Duodenal mucosa (tissue), 2 donors: ENCODE measurements around the gene GAGE12H.
"Not testable (repeated sequence)": the region's sequence is repeated elsewhere in the genome, so short reads cannot be mapped to it uniquely, and the experiment has no call there.

Source experiments
- H3K27ac ChIP-seq: one replicate; pipeline ENCODE4 v1.7.0; 2013; ENCODE audit warnings: low read depth, low read length
- H3K27me3 ChIP-seq, 2 donors: one replicate each; pipeline ENCODE4 v1.7.0; 2013; ENCODE audit warnings: low read length in 2 of 2, control low read depth in 1 of 2; ENCODE audit not compliant: insufficient read depth in 2 of 2, control insufficient read depth in 1 of 2
- H3K36me3 ChIP-seq, 2 donors: one replicate each; pipeline ENCODE4 v1.7.0; 2013; ENCODE audit warnings: low read length in 2 of 2, control low read depth in 1 of 2; ENCODE audit not compliant: insufficient read depth in 2 of 2, control insufficient read depth in 1 of 2
- H3K4me1 ChIP-seq, 2 donors: one replicate each; pipeline ENCODE4 v1.7.0; 2013; ENCODE audit warnings: low read length in 2 of 2, control low read depth in 1 of 2; ENCODE audit not compliant: insufficient read depth in 2 of 2, control insufficient read depth in 1 of 2
- H3K4me3 ChIP-seq, 2 donors: one replicate each; pipeline ENCODE4 v1.7.0; 2013; ENCODE audit warnings: low read length in 2 of 2, low read depth in 1 of 2
- H3K9ac ChIP-seq, 2 donors: one replicate each; pipeline ENCODE4 v1.7.0; 2013; ENCODE audit warnings: low read length in 2 of 2, low read depth in 1 of 2
- H3K9me3 ChIP-seq, 2 donors: one replicate each; pipeline ENCODE4 v1.7.0; 2013; ENCODE audit warnings: low read length in 2 of 2, control low read depth in 1 of 2; ENCODE audit not compliant: control insufficient read depth in 1 of 2

The GAGE12H gene, protein sequence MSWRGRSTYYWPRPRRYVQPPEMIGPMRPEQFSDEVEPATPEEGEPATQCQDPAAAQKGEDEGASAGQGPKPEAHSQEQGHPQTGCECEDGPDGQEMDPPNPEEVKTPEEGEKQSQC

DNA sequence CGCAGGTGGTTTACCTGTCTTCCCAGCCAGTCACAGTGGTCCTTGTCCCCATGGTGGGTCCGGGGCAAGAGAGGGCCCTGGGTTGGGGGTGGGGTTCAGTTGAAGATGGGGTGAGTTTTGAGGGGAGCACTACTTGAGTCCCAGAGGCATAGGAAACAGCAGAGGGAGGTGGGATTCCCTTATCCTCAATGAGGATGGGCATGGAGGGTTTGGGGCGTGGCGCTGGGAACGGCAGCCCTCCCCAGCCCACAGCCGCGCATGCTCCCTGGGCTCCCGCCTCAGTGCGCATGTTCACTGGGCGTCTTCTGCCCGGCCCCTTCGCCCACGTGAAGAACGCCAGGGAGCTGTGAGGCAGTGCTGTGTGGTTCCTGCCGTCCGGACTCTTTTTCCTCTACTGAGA, at the start of gene GAGE12H:
TSS of gene GAGE12H (plus strand) at position 301 of the 400 bp plus-strand sequence. CDS start 1,155 bp downstream, outside the sequence.
- H3K27ac ChIP-seq, H3K27me3 ChIP-seq, H3K9me3 ChIP-seq, H3K4me1 ChIP-seq, H3K9ac ChIP-seq, H3K4me3 ChIP-seq, H3K36me3 ChIP-seq: not testable (repeated sequence)

DNA sequence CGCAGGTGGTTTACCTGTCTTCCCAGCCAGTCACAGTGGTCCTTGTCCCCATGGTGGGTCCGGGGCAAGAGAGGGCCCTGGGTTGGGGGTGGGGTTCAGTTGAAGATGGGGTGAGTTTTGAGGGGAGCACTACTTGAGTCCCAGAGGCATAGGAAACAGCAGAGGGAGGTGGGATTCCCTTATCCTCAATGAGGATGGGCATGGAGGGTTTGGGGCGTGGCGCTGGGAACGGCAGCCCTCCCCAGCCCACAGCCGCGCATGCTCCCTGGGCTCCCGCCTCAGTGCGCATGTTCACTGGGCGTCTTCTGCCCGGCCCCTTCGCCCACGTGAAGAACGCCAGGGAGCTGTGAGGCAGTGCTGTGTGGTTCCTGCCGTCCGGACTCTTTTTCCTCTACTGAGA, 47.9 kb upstream of the GAGE12H start, which contains the start of gene GAGE12C:
TSS of gene GAGE12C (plus strand) at position 301 of the 400 bp plus-strand sequence. CDS start 1,155 bp downstream, outside the sequence.
- H3K4me3 ChIP-seq, H3K36me3 ChIP-seq, H3K27me3 ChIP-seq, H3K4me1 ChIP-seq, H3K9ac ChIP-seq, H3K27ac ChIP-seq, H3K9me3 ChIP-seq: not testable (repeated sequence)

DNA sequence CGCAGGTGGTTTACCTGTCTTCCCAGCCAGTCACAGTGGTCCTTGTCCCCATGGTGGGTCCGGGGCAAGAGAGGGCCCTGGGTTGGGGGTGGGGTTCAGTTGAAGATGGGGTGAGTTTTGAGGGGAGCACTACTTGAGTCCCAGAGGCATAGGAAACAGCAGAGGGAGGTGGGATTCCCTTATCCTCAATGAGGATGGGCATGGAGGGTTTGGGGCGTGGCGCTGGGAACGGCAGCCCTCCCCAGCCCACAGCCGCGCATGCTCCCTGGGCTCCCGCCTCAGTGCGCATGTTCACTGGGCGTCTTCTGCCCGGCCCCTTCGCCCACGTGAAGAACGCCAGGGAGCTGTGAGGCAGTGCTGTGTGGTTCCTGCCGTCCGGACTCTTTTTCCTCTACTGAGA, 38.3 kb upstream of the GAGE12H start, which contains the start of gene GAGE12D:
TSS of gene GAGE12D (plus strand) at position 301 of the 400 bp plus-strand sequence. CDS start 1,155 bp downstream, outside the sequence.
- not testable (repeated sequence) for H3K4me1 ChIP-seq, H3K27ac ChIP-seq, H3K9ac ChIP-seq, H3K9me3 ChIP-seq, H3K36me3 ChIP-seq, H3K4me3 ChIP-seq, H3K27me3 ChIP-seq

DNA sequence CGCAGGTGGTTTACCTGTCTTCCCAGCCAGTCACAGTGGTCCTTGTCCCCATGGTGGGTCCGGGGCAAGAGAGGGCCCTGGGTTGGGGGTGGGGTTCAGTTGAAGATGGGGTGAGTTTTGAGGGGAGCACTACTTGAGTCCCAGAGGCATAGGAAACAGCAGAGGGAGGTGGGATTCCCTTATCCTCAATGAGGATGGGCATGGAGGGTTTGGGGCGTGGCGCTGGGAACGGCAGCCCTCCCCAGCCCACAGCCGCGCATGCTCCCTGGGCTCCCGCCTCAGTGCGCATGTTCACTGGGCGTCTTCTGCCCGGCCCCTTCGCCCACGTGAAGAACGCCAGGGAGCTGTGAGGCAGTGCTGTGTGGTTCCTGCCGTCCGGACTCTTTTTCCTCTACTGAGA, 28.8 kb upstream of the GAGE12H start, which contains the start of gene GAGE12E:
TSS of gene GAGE12E (plus strand) at position 301 of the 400 bp plus-strand sequence. CDS start 1,155 bp downstream, outside the sequence.
- H3K36me3 ChIP-seq, H3K27me3 ChIP-seq, H3K4me3 ChIP-seq, H3K9me3 ChIP-seq, H3K9ac ChIP-seq, H3K27ac ChIP-seq, H3K4me1 ChIP-seq: not testable (repeated sequence)

DNA sequence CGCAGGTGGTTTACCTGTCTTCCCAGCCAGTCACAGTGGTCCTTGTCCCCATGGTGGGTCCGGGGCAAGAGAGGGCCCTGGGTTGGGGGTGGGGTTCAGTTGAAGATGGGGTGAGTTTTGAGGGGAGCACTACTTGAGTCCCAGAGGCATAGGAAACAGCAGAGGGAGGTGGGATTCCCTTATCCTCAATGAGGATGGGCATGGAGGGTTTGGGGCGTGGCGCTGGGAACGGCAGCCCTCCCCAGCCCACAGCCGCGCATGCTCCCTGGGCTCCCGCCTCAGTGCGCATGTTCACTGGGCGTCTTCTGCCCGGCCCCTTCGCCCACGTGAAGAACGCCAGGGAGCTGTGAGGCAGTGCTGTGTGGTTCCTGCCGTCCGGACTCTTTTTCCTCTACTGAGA, 19.2 kb upstream of the GAGE12H start, which contains the start of gene GAGE12F:
TSS of gene GAGE12F (plus strand) at position 301 of the 400 bp plus-strand sequence. CDS start 1,155 bp downstream, outside the sequence.
- not testable (repeated sequence) for H3K36me3 ChIP-seq, H3K27me3 ChIP-seq, H3K4me3 ChIP-seq, H3K9ac ChIP-seq, H3K27ac ChIP-seq, H3K4me1 ChIP-seq, H3K9me3 ChIP-seq

DNA sequence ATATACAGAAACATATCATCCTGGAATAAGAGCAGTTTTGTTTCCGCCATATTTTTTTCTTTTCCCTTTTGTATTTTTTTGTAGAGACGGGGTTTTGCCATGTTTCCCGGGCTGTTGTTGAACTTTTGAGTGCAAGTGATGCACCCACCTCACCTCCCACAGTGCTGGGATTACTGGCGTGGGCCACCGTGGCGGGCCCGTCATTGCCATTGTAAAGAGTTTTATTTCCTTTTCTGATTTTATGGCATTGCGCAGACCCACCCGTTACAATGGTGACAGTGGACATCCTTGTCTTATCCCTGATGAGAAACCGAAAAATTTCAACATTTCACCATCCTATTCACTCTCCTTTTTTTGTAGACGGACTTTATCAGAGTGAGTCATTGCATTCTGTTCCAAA, 11.0 kb upstream of the GAGE12H start:
- not testable (repeated sequence) for H3K4me3 ChIP-seq, H3K9me3 ChIP-seq, H3K27ac ChIP-seq, H3K9ac ChIP-seq, H3K4me1 ChIP-seq, H3K36me3 ChIP-seq, H3K27me3 ChIP-seq

DNA sequence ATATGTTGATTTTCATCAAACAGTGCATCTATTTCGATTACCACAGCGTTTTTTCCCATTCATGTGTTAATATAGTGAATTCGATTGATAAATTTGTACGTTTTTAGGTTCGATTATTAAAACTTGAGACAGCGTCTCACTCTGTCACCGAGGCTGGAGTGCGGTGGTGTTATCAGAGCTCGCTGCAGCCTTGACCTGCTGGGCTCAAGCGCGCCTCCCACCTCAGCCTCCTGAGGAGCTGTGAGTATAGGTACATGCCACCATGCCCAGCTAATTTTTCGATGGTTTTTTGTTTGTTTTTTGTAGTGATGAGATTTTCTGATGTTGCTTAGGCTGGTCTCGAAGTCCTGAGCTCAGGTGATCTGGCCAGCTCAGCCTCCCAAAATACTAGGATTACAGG, 10.6 kb upstream of the GAGE12H start:
- not testable (repeated sequence) for H3K9me3 ChIP-seq, H3K4me3 ChIP-seq, H3K36me3 ChIP-seq, H3K27me3 ChIP-seq, H3K27ac ChIP-seq, H3K9ac ChIP-seq, H3K4me1 ChIP-seq

DNA sequence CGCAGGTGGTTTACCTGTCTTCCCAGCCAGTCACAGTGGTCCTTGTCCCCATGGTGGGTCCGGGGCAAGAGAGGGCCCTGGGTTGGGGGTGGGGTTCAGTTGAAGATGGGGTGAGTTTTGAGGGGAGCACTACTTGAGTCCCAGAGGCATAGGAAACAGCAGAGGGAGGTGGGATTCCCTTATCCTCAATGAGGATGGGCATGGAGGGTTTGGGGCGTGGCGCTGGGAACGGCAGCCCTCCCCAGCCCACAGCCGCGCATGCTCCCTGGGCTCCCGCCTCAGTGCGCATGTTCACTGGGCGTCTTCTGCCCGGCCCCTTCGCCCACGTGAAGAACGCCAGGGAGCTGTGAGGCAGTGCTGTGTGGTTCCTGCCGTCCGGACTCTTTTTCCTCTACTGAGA, 9.6 kb upstream of the GAGE12H start, which contains the start of gene GAGE12G:
TSS of gene GAGE12G (plus strand) at position 301 of the 400 bp plus-strand sequence. CDS start 1,155 bp downstream, outside the sequence.
- not testable (repeated sequence) for H3K27ac ChIP-seq, H3K4me3 ChIP-seq, H3K9me3 ChIP-seq, H3K36me3 ChIP-seq, H3K9ac ChIP-seq, H3K4me1 ChIP-seq, H3K27me3 ChIP-seq

DNA sequence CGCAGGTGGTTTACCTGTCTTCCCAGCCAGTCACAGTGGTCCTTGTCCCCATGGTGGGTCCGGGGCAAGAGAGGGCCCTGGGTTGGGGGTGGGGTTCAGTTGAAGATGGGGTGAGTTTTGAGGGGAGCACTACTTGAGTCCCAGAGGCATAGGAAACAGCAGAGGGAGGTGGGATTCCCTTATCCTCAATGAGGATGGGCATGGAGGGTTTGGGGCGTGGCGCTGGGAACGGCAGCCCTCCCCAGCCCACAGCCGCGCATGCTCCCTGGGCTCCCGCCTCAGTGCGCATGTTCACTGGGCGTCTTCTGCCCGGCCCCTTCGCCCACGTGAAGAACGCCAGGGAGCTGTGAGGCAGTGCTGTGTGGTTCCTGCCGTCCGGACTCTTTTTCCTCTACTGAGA, 9.4 kb downstream of the GAGE12H start, which contains the start of gene GAGE2A:
TSS of gene GAGE2A (plus strand) at position 301 of the 400 bp plus-strand sequence. CDS start 1,155 bp downstream, outside the sequence.
- H3K27ac ChIP-seq, H3K4me3 ChIP-seq, H3K27me3 ChIP-seq, H3K4me1 ChIP-seq, H3K9me3 ChIP-seq, H3K36me3 ChIP-seq, H3K9ac ChIP-seq: not testable (repeated sequence)

DNA sequence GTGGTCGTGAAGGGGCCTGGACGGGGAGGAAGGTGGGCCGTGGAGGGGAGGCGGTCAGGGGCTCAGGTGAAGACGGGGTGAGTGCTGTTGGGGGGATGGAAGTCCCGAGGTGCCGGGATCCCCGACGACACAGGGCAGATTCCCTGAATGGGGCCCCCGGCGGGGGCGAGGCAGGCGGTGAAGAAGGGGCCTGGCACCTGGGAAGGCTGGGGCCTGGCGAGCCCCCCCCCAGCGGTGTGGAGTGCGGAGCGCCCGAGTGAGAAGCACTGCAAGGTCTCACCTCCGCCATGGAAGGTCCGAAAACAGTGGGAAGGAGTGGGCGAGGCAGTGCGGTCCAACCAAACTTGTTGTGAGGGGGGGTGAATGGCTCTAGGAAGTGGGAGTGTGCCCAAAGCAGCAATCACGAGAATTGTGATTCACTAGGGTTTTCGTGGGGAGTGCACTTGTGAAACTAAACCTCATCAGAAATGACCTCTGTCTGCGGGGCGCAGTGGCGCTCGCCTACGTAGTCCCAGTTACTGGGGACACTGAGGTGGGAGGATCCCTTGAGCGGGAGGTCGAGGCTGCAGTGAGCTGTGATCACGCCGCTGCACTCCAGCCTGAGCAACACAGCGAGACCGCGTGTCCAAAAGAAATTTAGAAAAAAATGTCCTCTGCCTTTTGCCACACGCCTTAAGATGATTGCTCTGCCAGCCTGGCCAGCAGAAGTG, 10.2 kb downstream of the GAGE12H start:
- H3K9ac ChIP-seq, H3K9me3 ChIP-seq, H3K36me3 ChIP-seq, H3K27ac ChIP-seq, H3K27me3 ChIP-seq, H3K4me3 ChIP-seq, H3K4me1 ChIP-seq: not testable (repeated sequence)
